Heart left ventricle (tissue), 13 donors: ENCODE results near the gene IL1RL2.

ENCODE experiments used
- POLR2A ChIP-seq, 2 donors: fragments of 450-650 bp; IDR thresholded peaks; one replicate each; pipeline ENCODE4 v1.6.1; 2017; ENCODE audit warnings: antibody characterized with exemption in 2 of 2, mild to moderate bottlenecking in 2 of 2, moderate library complexity in 2 of 2
- TF ChIP-seq, protein P1 (sequence below), 12 donors: fragments of 200-600 bp; sonication (generic) in 4 of 12; IDR thresholded peaks; one replicate each; pipeline versions ENCODE4 v1.5.0 to v1.8.0; 2018 to 2022; ENCODE audit warnings: antibody characterized with exemption in 12 of 12, mild to moderate bottlenecking in 5 of 12
- donor health status: ischemic (EF 13 %, LVEDD 7.1; RV severe dilation, severe dysfunction).
- donor health status: DM: no; HTN: yes; CAD: no.
- donor health status: DM: no; HTN: no; CAD: no.
- donor health status: ischemic (EF 25% LVEDD 6.9; RV normal size, moderate dysfunction).
- donor health status: ischemic (EF 25% LVEDD 5.7; RV mildly dilated, moderate dysfunction).
- donor health status: ischemic (EF 35%, LVEDD 5.7; RV mildly dilated, moderate dysfunction).
- donor health status: nonischemic (EF 11% LVEDD 7.7; RV severe dilation, severe dysfunction).
- donor health status: DM: yes; HTN: yes; CAD: no.
- donor health status: PGD.
- donor health status: ischemic (EF 29% LVEDD 5.4; RV normal size, mild dysfunction).
- donor health status: nonischemic (EF 23%, LVEDD 6.1; RV moderate dilation, normal function).

DNA sequence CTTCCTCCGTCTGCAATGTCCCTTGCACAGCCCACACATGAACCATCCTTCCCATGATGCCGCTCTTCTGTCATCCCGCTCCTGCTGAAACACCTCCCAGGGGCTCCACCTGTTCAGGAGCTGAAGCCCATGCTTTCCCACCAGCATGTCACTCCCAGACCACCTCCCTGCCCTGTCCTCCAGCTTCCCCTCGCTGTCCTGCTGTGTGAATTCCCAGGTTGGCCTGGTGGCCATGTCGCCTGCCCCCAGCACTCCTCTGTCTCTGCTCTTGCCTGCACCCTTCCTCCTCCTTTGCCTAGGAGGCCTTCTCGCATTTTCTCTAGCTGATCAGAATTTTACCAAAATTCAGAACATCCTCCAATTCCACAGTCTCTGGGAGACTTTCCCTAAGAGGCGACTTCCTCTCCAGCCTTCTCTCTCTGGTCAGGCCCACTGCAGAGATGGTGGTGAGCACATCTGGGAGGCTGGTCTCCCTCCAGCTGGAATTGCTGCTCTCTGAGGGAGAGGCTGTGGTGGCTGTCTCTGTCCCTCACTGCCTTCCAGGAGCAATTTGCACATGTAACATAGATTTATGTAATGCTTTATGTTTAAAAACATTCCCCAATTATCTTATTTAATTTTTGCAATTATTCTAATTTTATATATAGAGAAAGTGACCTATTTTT, 8.9 kb upstream of the IL1RL2 start:
- TF ChIP-seq, protein P1, sequence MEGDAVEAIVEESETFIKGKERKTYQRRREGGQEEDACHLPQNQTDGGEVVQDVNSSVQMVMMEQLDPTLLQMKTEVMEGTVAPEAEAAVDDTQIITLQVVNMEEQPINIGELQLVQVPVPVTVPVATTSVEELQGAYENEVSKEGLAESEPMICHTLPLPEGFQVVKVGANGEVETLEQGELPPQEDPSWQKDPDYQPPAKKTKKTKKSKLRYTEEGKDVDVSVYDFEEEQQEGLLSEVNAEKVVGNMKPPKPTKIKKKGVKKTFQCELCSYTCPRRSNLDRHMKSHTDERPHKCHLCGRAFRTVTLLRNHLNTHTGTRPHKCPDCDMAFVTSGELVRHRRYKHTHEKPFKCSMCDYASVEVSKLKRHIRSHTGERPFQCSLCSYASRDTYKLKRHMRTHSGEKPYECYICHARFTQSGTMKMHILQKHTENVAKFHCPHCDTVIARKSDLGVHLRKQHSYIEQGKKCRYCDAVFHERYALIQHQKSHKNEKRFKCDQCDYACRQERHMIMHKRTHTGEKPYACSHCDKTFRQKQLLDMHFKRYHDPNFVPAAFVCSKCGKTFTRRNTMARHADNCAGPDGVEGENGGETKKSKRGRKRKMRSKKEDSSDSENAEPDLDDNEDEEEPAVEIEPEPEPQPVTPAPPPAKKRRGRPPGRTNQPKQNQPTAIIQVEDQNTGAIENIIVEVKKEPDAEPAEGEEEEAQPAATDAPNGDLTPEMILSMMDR (IDR thresholded peaks at IDR 0.05): no peak
- TF ChIP-seq POLR2A (IDR thresholded peaks at IDR 0.05): no peak
